Left colon (tissue), 2 donors: ENCODE measurements around the gene AP1B1. TPM values are rescaled to one million over a fixed set of nuclear protein-coding genes. Genes with fewer than 3 reads are reported as not detected.

Experiments
- ATAC-seq: fragments of 200-7000 bp; cut with Tn5 transposase; one replicate; pipeline ENCODE4 v1.9.1; 2020; ENCODE audit warnings: mild to moderate bottlenecking, moderate library complexity
- DNase-seq, 2 donors: peaks; one replicate each; pipeline ENCODE4 v3.0.0-alpha.2; 2020
- intact Hi-C, 2 donors: fragments of 100-400 bp; cut with DNase I in 1 of 2; cut with micrococcal nuclease in 1 of 2; formaldehyde crosslinking; loops; one replicate each; pipeline versions ENCODE4 v1.11.2 to v1.14.0; 2022; cut with DNase I, micrococcal nuclease
- total RNA-seq, 2 donors: library from RNA; stranded (reverse); fragmentation: NEBNext Ultra II Directional; extraction: Animal tissue kit (Norgen Biotek cat#: 25700); gene quantifications; one replicate each; pipeline ENCODE4 v1.2.1, GENCODE V29; 2021
- donor health status: DM: no; HTN: no; CAD: no.
- donor health status: DM: yes; HTN: yes; CAD: no.

The AP1B1 gene
- total RNA-seq, 2 donors from 2014 or later = 96.3 to 100 TPM

DNA sequence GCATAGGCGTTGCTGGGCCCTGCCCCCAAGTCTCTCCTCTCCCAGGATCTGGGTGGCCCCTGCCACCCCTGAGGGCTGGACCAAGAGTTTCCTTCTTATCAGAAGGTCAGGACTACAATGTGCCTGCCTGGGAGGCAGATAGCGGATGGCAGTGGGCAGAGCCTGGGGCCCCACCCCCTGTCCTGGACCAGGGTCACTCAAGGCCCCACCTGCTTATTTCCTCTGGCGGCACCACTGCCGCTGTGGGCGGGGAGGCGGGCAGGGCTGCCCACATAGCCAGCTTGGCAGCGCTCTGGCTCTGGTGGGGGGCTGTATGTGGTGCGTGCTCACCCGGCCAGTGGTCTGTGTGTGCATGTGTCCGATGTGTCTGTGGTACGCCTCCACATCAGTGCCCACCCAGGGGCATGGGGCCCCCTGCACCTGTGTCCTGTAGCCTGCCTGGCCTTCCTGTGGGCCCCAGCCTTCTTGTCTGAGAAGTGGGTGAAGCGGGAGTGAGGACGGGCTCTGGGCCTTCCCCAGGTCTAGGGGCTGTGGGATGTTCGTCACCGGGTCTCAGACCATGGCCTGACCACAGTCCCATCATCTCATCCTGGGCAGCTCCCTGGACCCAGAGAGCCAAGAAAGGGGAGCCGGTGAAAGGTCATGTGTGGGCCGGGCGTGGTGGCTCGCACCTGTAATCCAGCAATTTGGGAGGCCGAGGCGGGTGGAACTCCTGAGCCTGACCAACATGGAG lies 78.9 kb downstream of the AP1B1 start:
- DNase-seq (peak; percentile 65 to 67), ATAC-seq (peak; percentile 32)
- intact Hi-C loops = no loop called here

DNA sequence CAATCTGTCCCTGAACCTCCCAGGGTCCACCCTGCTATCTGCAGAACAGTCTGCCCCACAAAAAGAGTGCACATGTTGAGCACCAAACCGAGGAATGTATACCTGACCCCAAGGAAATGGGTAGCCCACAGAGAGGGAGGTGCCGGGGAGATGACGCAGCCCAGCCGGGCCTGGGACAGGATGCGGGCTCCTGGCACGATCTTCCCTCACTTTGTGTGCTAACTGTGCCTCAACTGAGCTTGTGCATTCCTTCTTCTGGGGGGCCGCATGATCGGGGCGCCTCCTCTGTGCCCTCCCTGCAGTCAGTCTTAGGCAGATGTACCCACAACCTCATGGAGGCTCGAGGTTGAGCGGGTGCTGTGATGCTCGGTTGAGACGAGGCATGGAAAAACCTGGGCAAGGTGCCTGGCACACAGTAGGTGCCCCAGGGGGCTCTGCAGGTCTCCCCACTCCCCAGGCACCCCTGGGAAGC lies 79.5 kb downstream of the AP1B1 start:
- intact Hi-C loops = no loop called here
- ATAC-seq (no peak), DNase-seq (peak in 1 of 2 donors; percentile 26)

DNA sequence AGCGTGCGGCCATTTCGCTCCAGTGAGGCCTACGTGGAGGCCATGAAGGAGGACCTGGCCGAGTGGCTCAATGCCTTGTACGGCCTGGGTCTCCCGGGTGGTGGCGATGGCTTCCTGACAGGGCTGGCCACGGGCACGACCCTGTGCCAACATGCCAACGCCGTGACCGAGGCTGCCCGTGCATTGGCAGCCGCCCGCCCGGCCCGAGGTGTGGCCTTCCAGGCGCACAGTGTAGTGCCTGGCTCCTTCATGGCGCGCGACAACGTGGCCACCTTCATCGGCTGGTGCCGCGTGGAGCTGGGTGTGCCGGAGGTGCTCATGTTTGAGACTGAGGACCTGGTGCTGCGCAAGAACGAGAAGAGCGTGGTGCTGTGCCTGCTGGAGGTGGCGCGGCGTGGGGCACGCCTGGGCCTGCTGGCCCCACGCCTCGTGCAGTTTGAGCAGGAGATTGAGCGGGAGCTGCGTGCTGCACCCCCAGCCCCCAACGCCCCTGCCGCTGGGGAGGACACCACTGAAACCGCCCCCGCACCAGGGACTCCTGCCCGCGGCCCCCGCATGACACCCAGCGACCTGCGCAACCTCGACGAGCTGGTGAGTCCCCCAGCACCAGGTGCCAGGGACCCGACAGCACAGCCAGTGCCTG lies 80.1 kb downstream of the AP1B1 start:
- intact Hi-C loops = no loop called here
- ATAC-seq (no peak), DNase-seq (no peak)

DNA sequence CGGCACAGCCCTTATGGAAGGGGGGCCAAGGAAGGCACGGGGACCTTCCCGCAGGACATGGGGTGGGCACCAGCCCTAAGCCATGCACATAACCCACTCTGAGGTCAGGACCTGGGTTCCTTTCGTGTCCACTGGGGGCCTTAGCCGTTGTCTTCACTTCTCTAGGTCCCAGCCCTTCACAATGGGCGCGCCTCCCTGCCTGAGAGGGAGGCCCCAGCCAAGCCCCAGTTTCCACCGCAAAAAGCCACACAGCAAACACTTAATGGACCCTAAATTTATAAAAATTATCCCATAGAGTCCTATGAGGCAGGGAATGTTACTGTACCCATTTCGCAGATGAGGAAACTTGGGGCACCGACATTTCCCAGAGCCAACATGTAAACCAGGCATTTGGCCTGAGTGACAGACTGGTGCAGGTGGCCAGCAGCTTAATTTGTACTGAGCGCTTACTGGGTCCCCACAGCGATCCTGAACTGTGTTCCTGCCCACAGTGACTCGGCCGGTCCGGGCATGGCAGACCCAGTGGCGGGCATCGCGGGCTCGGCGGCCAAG lies 80.7 kb downstream of the AP1B1 start:
- DNase-seq = no peak
- intact Hi-C loops = no loop called here

DNA sequence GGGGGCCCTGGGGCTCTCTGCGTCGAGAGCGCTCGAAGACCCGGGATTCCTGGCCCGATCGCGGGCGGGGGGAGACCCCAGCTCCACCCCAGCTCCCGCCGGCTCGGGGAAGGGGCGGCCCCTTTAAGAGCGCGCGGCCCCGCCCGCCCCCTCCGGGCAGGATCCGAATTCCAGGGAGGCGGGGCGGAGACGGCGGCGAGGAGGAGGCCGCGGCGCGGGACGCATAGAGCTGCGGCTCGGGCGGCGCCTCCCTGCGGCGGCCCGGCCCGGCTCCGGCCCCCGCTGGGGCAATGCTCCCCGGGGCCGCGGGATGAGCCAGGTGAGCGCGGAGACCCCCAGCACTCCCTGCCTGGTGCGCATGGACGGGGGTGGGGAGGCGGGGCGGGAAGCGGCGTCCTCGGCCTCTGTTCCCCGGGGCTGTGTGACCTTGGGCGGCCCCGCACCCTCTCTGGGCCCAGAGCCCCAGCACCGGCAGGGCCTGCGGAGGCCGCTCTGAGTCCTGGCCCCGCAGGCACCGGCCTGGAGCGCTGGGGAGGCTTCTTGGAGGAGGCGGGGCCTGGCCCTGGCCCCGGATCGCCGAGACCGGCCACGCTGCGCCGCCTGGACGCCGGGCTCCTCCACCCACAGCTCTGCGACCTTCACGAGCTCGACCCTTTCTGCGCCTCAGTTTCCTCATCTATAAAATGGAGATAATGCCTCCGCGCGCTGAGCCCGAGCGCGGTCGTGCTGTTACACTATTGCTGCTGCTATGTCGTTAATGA lies 81.4 kb downstream of the AP1B1 start:
- intact Hi-C loops = no loop called here
- DNase-seq = peak; percentile 79 to 90
- peak; percentile 69 for ATAC-seq

More for the DNA sequence above, 80.7 kb downstream of the AP1B1 start:
- ATAC-seq = no peak

DNA sequence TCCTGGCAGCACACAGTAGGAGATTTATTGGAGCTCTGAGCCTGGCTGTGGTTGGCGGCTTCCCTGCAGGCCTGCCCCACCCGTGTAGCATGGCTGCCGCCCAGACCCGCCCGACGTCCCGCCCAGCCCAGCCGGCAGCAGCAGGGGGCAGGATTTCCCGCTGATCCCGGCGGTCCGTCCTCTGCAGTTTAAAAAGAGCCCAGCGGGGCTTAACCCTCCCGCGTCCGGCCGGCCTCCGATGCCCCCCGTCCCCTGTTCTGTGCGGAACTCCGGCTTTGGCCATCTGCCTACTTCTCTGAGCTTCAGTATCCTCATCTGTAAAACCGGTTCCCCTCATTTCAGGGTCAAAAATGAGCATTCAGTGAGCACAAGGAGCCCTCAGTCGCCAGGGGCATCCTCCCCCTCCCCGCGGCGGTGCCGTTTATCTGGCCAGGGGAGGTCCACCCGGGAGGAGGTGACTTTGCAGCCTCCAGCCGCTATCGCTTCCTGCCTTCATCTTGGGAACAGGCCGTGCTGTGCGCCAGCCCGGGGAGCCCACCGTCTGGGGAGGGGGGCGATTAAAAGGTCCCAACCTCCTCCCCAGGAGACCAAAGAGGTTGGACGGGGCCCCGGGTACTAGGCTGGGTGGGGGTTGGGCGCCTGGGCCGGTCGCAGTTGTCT lies 82.1 kb downstream of the AP1B1 start, which contains the start of gene GAS2L1:
TSS of gene GAS2L1 (plus strand) at position 476 of the 660 bp plus-strand sequence. CDS start 1,456 bp downstream, outside the sequence.
- intact Hi-C loops = no loop called here

DNA sequence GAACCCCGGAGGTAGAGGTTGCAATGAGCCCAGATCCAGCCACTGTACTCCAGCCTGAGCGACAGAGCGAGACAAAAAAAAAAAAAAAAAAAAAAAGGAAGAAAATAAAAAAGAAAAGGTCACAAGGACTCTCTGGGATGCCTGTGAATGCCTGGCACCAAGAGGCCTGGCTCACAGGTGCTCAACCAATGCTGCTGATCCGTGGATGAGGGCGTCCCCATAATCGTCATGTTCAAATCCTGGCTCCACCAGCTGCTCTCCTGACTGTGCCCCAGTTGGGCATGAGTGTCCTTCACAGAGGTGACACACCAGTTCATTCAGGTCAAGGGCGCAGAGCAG lies 82.6 kb downstream of the AP1B1 start:
- ATAC-seq (no peak), DNase-seq (no peak)
- intact Hi-C loops = no loop called here

More for the DNA sequence above, 82.1 kb downstream of the AP1B1 start, which contains the start of gene GAS2L1:
- ATAC-seq (peak; percentile 67), DNase-seq (peak; percentile 86 to 87)

DNA sequence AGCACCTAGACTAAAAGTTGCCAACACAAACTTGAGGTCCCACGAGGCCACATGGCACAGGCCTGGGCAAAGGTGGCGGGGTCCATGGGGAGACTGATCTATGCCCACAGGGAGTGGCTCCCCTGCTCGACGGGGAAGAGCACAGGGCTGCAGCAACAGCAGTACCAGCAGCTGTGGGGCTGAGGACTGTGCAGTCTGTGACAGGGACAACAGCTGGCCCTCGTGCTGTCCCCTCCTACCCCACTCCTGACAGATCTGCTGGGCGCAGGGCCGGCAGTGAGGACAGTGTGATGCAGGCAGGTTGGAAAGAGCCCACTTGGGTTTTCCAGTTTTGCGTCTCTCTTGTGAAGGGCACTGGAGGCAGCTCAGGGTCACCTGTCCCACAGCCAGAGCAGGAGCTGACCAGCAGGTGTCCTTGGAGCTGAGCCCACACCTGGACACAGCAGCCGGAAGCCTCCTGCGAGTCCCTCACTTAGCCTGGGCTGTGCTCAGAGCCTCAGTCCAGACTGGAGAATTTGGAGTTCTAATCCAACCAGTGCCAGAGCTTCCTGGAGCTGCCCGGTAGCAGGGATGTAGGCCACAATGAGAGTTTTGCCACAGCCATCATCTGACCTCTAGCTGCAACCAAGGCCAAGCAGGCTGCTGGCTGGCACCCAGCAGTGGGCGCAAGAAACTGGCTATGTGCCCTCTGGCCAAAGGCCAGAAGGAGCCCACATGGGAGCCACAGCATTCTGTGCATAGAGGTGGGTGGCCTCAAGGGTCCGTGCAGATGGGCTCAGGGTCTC lies 85.5 kb downstream of the AP1B1 start:
- intact Hi-C loops = no loop called here
- DNase-seq (peak; percentile 24 to 29), ATAC-seq (peak; percentile 21)

DNA sequence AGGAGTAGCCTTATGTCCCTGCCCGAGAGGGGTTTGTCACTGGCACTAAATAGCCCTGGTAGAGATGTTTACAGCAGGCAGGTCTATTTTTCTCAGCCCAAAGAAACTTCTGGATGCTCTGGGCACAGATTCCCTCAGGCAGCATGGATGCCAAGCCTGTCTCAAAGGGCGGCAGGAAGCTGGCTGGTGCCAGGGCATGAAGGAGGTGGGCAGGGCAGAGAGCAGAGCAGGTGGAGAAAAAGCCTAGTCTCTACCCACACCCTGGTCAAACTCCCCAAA lies 86.0 kb downstream of the AP1B1 start:
- peak; percentile 15 for ATAC-seq
- intact Hi-C loops = no loop called here

DNA sequence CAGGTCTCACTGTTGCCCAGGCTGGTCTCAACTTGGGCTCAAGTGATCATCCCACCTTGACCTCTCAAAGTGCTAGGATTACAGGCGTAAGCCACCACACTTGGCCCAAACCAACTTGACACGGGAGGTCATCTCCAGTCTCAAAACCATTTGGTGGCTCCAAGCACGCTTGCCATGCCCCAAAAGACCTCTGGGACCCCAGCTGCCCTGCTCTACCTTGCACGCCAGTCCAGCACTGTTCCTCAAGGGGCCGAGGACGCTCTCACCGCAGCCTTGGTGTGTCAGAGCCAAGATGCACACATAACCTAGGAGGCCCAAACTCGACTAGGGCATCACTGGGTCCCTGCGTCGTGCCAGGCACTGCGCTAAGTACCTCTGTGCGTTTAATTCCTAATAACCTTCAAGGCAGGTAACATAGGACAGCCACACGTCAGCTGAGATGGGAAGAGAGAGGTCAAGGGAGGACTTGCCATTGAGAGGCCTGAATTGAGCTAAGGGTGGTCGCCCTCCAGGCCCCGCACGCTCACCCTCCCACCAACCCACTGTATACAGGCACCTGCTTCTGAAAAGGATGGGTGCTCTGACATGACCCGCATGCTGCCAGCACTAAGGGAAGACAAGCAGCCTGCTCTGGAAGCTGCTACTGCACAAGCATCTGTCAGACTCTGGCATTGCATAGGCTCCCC lies 86.5 kb downstream of the AP1B1 start:
- no peak for ATAC-seq
- intact Hi-C loops = no loop called here
- no peak for DNase-seq

More for the DNA sequence above, 86.0 kb downstream of the AP1B1 start:
- no peak for DNase-seq

DNA sequence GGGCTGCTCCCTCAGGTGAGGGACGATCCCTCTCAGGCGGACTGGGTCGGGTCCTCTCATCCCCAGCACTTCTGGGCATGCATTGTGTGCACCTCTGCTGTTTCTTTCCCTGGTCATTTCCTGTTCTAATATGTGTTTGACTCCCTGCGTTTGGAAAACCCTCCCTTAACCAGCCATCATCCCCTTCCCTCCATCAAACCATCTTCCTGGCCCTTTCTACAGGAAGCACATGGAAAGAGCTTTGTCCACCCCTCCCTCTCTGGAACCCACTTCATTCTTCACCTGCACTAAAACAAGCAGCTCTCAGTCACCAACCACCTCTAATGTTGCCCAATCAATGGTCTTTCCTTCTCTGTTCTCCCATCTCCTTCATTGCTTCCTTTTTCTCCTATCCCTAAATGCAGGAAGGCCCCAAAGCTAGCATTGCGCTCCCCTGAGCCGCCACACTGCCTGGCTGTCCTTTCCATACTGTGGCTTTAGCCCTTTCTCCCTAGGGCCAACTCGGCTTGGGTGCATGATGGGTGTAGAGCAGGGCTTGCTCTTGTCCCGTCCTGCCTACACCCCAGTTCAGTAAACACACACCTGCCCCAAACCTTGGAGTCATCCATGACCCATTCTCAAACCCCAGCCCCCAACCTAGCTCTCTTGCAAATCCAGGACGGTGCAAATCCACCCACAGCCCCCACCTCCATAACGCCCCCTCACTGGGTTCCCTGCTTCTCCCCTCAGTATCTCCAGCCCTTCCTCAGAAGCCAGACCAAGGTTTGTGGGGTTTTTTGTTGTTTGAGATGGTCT lies 87.4 kb downstream of the AP1B1 start:
- ATAC-seq (no peak), DNase-seq (no peak)
- intact Hi-C loops = no loop called here

DNA sequence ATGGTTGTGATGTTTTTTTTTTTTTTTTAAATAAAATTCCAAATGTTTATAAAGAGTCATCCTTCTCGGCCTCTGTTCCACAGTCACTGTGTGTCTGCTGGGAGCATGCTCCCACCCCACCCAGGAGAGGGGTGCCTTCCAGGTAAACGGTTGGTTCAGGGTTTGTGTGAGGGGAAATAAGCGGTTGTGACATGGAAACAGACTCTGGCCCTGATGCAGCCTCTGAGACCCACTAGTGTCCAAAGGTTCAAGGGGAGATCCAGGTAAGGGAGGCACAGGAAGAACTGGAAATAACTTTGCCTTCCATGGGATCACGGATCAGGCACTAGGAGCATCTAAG lies 87.9 kb downstream of the AP1B1 start:
- DNase-seq = no peak
- ATAC-seq = no peak
- intact Hi-C loops = no loop called here

DNA sequence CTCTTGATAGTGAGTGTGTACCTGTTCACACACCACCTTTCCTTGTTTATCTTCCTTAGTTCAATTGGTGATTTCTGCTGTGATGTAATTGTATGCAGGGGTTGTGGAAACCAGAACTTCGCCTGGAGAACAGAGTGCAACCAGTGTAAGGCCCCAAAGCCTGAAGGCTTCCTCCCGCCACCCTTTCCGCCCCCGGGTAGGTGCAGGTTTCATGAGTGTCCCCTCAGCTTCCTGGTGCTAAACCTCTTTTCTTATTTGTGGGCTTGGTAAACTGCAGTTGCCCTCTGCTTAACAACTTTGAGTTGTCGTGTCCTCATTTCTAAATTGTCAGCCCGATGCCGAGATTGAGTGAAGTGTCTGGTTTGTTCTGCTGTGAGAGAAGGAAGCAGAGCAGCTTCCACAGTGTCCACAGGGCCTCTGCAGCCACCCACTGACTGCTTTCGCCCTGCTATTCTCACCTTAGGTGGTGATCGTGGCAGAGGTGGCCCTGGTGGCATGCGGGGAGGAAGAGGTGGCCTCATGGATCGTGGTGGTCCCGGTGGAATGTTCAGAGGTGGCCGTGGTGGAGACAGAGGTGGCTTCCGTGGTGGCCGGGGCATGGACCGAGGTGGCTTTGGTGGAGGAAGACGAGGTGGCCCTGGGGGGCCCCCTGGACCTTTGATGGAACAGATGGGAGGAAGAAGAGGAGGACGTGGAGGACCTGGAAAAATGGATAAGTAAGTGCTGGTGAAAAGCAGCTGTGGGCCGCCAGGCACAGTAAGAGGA lies 89.1 kb downstream of the AP1B1 start:
- intact Hi-C loops = no loop called here
- DNase-seq (no peak), ATAC-seq (no peak)

DNA sequence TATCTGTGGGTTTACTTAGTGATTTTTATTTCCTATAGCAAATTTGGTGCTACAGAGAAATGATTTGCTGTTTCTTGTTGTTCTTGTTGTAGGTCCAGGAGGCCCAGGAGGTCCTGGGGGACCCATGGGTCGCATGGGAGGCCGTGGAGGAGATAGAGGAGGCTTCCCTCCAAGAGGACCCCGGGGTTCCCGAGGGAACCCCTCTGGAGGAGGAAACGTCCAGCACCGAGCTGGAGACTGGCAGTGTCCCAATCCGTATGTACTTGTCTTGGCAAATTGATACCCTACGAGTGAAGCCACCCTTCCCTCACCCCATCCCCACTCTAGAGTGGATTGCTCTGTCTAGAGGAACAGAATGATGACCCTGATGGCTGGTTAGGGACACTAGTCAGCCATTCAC lies 89.7 kb downstream of the AP1B1 start:
- intact Hi-C loops = no loop called here
- DNase-seq (no peak), ATAC-seq (no peak)

DNA sequence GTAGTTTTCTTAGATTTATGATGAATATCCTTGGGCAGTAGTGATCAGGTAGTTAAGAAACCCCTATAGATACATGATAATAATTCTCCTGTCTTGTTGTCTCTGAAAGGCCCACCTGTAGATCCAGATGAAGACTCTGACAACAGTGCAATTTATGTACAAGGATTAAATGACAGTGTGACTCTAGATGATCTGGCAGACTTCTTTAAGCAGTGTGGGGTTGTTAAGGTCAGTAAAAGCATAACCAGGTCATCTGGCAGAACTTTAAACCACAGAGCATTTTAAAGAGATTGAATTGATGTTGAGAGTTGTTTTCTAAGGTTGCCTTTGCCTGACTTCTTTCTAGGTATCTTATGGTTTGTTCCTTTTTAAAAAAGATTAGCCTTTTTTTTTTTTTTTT lies 96.0 kb downstream of the AP1B1 start:
- ATAC-seq (no peak), DNase-seq (no peak)
- intact Hi-C loops = no loop called here

DNA sequence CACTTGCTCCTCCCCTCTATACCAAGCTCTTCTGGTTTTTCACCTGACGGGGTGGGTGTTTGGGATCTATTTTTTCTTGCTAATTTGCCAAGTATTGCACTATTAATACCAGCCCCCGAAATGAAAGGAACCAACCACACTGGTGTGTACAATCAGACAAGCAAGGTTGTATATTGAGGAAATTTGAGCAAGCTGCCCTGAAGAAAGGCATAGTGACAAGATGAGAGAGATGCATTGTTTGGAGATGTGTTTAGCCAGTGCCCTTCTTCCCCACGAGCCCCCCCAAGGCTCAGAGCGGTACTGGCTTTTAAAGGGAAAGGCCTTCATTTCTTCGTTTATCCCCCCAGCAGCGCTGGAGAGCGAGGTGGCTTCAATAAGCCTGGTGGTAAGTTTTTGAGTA lies 97.2 kb downstream of the AP1B1 start:
- intact Hi-C loops = no loop called here
- ATAC-seq = no peak
- no peak for DNase-seq
